ENCODE data around the gene ORC2.
"Not testable (repeated sequence)": the region's sequence is repeated elsewhere in the genome, so short reads cannot be mapped to it uniquely, and the experiment has no call there.

Gene ORC2

GRCh38 chr2:200930947-200931626 lies 32.4 kb downstream of the ORC2 start:
- no peak for DNase-seq (ENCODE audit: low spot score)

GRCh38 chr2:200929334-200930249 lies 33.9 kb downstream of the ORC2 start:
- no peak for DNase-seq (ENCODE audit: low spot score)

- no peak for DNase-seq (ENCODE audit: low spot score)
These were observed 41.0 kb downstream of the ORC2 start for GRCh38 chr2:200922439-200922838.

- DNase-seq (ENCODE audit: low spot score), result no peak
These were observed 49.8 kb downstream of the ORC2 start for GRCh38 chr2:200913654-200914053.

- no peak for DNase-seq (ENCODE audit: low spot score)
These were observed 53.5 kb downstream of the ORC2 start for GRCh38 chr2:200909958-200910357.

- DNase-seq (ENCODE audit: low spot score), result peak; percentile 41
These were observed 57.7 kb downstream of the ORC2 start for GRCh38 chr2:200905618-200906296.

GRCh38 chr2:200901459-200902072 lies 61.9 kb downstream of the ORC2 start:
- DNase-seq (ENCODE audit: low spot score), result peak; percentile 76

- no peak for DNase-seq (ENCODE audit: low spot score)
These were observed 64.0 kb downstream of the ORC2 start for GRCh38 chr2:200899482-200899881.

GRCh38 chr2:200888704-200889625 lies 74.5 kb downstream of the ORC2 start, which contains the start of the genes NIF3L1 and PPIL3:
Gene NIF3L1, plus strand, starts transcription at chr2:200889371. Its CDS starts 2,573 bp downstream, at chr2:200891944.
Gene PPIL3, minus strand, starts transcription at chr2:200889077. Its CDS starts 1,462 bp downstream, at chr2:200887615.
- peak; percentile 63 for DNase-seq (ENCODE audit: low spot score)

- DNase-seq (ENCODE audit: low spot score), result not testable (repeated sequence)
These were observed 81.7 kb downstream of the ORC2 start for GRCh38 chr2:200881715-200882249.

GRCh38 chr2:200878289-200878880 lies 85.1 kb downstream of the ORC2 start:
- DNase-seq (ENCODE audit: low spot score), result no peak

GRCh38 chr2:200877443-200877842 lies 86.0 kb downstream of the ORC2 start:
- DNase-seq (ENCODE audit: low spot score), result no peak

GRCh38 chr2:200873560-200873959 lies 89.9 kb downstream of the ORC2 start:
- DNase-seq (ENCODE audit: low spot score), result no peak

GRCh38 chr2:200871151-200871550 lies 92.3 kb downstream of the ORC2 start:
- no peak for DNase-seq (ENCODE audit: low spot score)

- DNase-seq (ENCODE audit: low spot score), result no peak
These were observed 94.4 kb downstream of the ORC2 start for GRCh38 chr2:200869014-200869413.

- peak; percentile 76 for DNase-seq (ENCODE audit: low spot score)
These were observed 99.1 kb downstream of the ORC2 start, which contains the start of gene CLK1 for GRCh38 chr2:200864176-200865034. Gene CLK1, minus strand, starts transcription at chr2:200864658. Its CDS starts 2,796 bp downstream, at chr2:200861862.

- no peak for DNase-seq (ENCODE audit: low spot score)
These were observed 99.7 kb downstream of the ORC2 start for GRCh38 chr2:200863782-200864175.

GRCh38 chr2:200862532-200863000 lies 100.9 kb downstream of the ORC2 start:
- DNase-seq (ENCODE audit: low spot score), result no peak

- DNase-seq (ENCODE audit: low spot score), result no peak
These were observed 101.8 kb downstream of the ORC2 start for GRCh38 chr2:200861617-200862155.

All from HuH-7.5 (cell line).